ENCODE measurements around the gene TCTN2. TPM values are rescaled to one million over a fixed set of nuclear protein-coding genes. Genes with fewer than 3 reads are reported as not detected.

TCTN2 gene
- total RNA-seq, 1 donor from 2014 or later, result 3.0 TPM

- Mint-ChIP-seq H3K4me3 (peak overlapping the region; percentile 8), H3K27ac (no peak overlapping the region), H3K4me1 (peaks cover 13% of the 10 kb centered on the region), H3K36me3 (ENCODE audit: low read depth) (peaks cover 49% of the 10 kb centered on the region), H3K27me3 (no peaks in the 10 kb centered on the region), H3K9me3 (peaks cover 3% of the 10 kb centered on the region)
- intact Hi-C loops (cut with micrococcal nuclease), result no loop called here
- no peak for DNase-seq
Observed at GRCh38 chr12:123659996-123660727, 10.8 kb upstream of the TCTN2 start.

DNA sequence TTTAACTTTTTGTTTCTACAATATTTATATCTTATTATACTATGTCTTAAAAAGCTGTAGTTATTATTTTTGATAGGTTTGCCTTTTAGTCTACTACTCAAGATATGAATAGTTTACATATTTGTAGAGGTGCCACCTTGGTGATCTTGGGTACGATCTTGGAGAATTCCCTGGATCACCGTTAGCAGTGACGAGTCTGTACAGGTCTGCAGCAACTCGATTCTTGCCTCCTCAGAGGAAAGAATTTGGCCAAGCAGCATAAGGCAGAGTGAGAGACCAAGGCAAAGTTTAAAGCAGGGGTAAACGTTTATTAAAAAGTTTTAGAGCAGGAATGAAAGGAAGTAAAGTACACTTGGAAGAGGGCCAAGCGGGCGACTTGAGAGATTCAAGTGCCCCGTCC, 3.1 kb upstream of the TCTN2 start:
- DNase-seq, result no peak
- Mint-ChIP-seq H3K27ac (no peak overlapping the region), H3K9me3 (peaks cover 3% of the 10 kb centered on the region), H3K4me3 (no peak overlapping the region), H3K36me3 (ENCODE audit: low read depth) (peaks cover 16% of the 10 kb centered on the region), H3K4me1 (peaks cover 10% of the 10 kb centered on the region), H3K27me3 (no peaks in the 10 kb centered on the region)
- intact Hi-C loops (cut with micrococcal nuclease), result no loop called here

DNA sequence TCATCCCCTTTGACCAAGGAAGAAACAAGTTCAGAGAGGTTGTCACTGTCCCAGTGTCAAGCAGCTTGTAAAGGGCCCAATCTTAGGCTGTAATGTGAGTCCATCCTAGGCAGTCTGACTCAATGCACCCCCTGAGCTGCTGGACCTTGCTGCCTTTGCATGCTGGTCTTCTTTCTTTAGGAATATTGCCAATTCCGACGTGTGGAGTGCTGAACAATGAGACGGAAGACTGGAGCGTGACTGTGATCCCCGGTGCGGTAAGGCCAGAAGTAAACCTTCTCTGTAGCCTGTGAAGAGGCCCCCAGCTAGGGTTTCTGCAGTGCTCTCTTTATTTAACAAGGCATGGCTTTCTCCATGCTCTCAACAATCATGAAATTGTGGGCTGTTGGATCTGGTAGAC, 963 bp downstream of the TCTN2 start:
- H3K9me3 Mint-ChIP-seq, result no peaks in the 10 kb centered on the region
- intact Hi-C loops (cut with micrococcal nuclease), result loop anchor here (1.0 kb wide), 1 partner anchor 41 kb away; no protein-coding TSS in a partner anchor
- H3K27ac Mint-ChIP-seq, result no peak overlapping the region
- H3K4me3 Mint-ChIP-seq, result peak overlapping the region; percentile 89
- peaks cover 12% of the 10 kb centered on the region for H3K4me1 Mint-ChIP-seq
- H3K27me3 Mint-ChIP-seq, result no peaks in the 10 kb centered on the region
- peaks cover 4% of the 10 kb centered on the region for H3K36me3 Mint-ChIP-seq (ENCODE audit: low read depth)
- no peak for DNase-seq

DNA sequence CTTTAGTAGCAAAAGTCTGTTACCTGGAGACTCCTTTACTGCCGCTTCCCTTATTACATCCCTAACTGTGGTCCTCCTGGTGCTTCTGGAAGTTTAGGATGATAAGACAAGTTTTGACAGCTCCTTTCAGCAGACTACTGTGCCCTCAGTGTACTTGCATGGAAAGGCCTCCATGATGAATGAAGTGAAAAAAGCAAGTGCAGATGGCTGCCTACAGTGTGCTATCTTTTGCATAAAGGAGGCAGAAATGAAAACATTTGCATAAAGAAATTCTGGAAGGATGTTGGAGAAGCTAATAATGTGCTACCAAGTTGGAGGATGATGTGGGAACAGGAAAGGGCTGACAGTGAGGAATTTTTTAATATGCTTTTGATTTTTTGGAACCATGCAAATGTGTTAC, 4.5 kb downstream of the TCTN2 start:
- no peaks in the 10 kb centered on the region for H3K9me3 Mint-ChIP-seq
- no peaks in the 10 kb centered on the region for H3K27me3 Mint-ChIP-seq
- DNase-seq, result no peak
- H3K4me3 Mint-ChIP-seq, result no peak overlapping the region
- intact Hi-C loops (cut with micrococcal nuclease), result no loop called here
- H3K4me1 Mint-ChIP-seq, result peaks cover 12% of the 10 kb centered on the region
- H3K27ac Mint-ChIP-seq, result peak overlapping the region; percentile 5
- peaks cover 4% of the 10 kb centered on the region for H3K36me3 Mint-ChIP-seq (ENCODE audit: low read depth)

DNA sequence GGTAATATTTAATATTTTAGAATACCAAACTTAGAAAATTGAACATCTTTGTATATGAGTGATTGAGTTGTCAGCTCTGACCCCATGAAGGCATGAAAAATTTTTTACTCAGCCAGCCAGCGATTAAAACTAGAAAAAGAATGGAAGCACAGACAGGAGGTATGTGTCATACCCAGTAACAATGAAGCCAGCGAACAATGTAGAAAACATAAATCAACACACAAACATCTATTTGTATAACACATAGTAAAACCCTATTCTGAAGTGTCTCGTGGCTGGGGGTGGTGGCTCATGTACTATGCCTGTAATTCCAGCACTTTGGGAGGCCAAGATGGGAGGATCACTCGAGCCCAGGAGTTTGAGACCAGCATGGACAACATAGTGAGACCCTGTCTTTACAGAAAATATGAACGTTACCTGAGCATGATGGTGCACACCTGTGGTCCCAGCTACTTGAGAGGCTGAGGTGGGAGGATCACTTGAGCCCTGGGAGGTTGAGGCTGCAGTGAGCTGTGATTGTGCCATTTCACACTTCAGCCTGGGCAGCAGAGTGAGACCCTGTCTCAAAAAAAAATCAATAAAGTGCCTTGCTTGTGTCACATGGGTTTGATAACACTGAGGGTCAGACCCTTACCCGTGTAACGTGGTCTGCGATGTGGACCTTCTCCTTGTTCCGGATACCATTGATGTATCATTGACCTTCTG, 5.9 kb downstream of the TCTN2 start:
- DNase-seq, result no peak
- intact Hi-C loops (cut with micrococcal nuclease), result no loop called here
- H3K9me3 Mint-ChIP-seq, result no peaks in the 10 kb centered on the region
- H3K27me3 Mint-ChIP-seq, result no peaks in the 10 kb centered on the region
- H3K4me3 Mint-ChIP-seq, result no peak overlapping the region
- peaks cover 7% of the 10 kb centered on the region for H3K36me3 Mint-ChIP-seq (ENCODE audit: low read depth)
- H3K4me1 Mint-ChIP-seq, result peaks cover 6% of the 10 kb centered on the region
- H3K27ac Mint-ChIP-seq, result no peak overlapping the region

GRCh38 chr12:123678981-123679380, 8.1 kb downstream of the TCTN2 start:
- Mint-ChIP-seq H3K4me3 (no peak overlapping the region), H3K27ac (no peak overlapping the region), H3K36me3 (ENCODE audit: low read depth) (peaks cover 5% of the 10 kb centered on the region), H3K9me3 (no peaks in the 10 kb centered on the region), H3K4me1 (no peaks in the 10 kb centered on the region), H3K27me3 (no peaks in the 10 kb centered on the region)
- no peak for DNase-seq
- intact Hi-C loops (cut with micrococcal nuclease), result no loop called here

- Mint-ChIP-seq H3K9me3 (no peaks in the 10 kb centered on the region), H3K4me1 (peaks cover 2% of the 10 kb centered on the region), H3K27ac (no peak overlapping the region), H3K4me3 (no peak overlapping the region), H3K27me3 (no peaks in the 10 kb centered on the region), H3K36me3 (ENCODE audit: low read depth) (peaks cover 2% of the 10 kb centered on the region)
- intact Hi-C loops (cut with micrococcal nuclease), result no loop called here
- no peak for DNase-seq
Observed at GRCh38 chr12:123681605-123682004, 10.7 kb downstream of the TCTN2 start.

- peaks cover 2% of the 10 kb centered on the region for H3K36me3 Mint-ChIP-seq (ENCODE audit: low read depth)
- H3K4me3 Mint-ChIP-seq, result no peak overlapping the region
- H3K27me3 Mint-ChIP-seq, result no peaks in the 10 kb centered on the region
- no peak overlapping the region for H3K27ac Mint-ChIP-seq
- H3K9me3 Mint-ChIP-seq, result no peaks in the 10 kb centered on the region
- intact Hi-C loops (cut with micrococcal nuclease), result no loop called here
- peaks cover 2% of the 10 kb centered on the region for H3K4me1 Mint-ChIP-seq
- no peak for DNase-seq
Observed at GRCh38 chr12:123683964-123684363, 13.1 kb downstream of the TCTN2 start.

DNA sequence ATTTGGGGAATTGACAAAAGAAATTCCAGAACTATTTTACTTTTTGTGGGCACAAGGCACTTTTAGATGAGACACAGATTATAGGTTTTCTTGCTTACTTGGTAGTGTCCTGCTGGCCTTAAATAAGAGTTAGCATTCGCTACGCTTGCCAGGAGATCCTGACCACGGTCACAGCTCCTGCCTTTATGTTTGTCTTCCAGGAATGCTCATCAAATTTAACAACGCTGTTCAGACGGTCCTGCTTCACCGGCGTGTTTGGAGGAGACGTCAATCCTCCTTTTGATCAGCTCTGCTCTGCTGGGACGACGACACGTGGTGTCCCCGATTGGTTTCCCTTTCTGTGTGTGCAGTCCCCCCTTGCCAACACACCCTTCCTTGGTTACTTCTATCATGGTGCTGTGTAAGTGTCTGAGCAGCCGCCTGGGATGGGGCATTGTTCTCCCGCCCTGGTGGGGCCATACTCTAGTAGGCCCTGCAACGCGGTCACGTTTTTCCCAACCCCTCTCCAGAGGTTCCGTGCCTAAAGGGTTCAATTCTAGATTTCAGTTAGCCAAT, 15.8 kb downstream of the TCTN2 start:
- no peak overlapping the region for H3K4me3 Mint-ChIP-seq
- intact Hi-C loops (cut with micrococcal nuclease), result no loop called here
- no peaks in the 10 kb centered on the region for H3K9me3 Mint-ChIP-seq
- H3K27ac Mint-ChIP-seq, result no peak overlapping the region
- H3K4me1 Mint-ChIP-seq, result peaks cover 2% of the 10 kb centered on the region
- H3K27me3 Mint-ChIP-seq, result no peaks in the 10 kb centered on the region
- DNase-seq, result no peak
- no peaks in the 10 kb centered on the region for H3K36me3 Mint-ChIP-seq (ENCODE audit: low read depth)

DNA sequence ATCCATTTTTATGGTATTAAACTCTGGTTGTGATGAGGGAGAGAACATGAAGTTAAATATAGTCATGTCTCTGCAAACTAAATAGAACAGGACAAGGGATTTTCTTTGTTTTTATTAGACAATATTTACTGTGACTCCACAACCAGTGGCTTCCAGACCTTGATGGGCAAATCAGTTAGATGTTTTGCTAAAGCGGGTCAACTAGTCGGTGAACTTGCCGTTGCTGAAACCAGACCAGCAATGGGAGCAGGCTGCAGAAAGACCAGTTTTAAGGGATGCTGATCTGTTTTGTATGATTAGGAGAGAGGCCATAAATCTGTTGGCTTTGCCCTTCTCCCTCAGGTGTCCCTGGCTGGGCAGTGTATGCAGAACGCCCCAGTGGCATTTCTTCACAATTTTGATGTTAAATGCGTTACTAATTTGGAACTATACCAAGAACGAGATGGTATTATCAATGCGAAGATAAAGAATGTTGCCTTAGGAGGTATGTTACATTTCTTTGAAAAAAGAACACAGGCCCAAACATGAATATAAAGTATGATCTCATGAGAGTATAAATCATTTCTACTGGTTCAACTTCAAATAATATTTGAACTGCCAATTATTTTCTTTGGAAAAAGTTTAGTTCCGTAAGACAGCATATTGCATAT, 19.4 kb downstream of the TCTN2 start:
- Mint-ChIP-seq H3K4me3 (no peak overlapping the region), H3K27ac (no peak overlapping the region), H3K36me3 (ENCODE audit: low read depth) (no peaks in the 10 kb centered on the region), H3K27me3 (no peaks in the 10 kb centered on the region), H3K9me3 (no peaks in the 10 kb centered on the region), H3K4me1 (no peaks in the 10 kb centered on the region)
- intact Hi-C loops (cut with micrococcal nuclease), result no loop called here
- DNase-seq, result no peak

- no peak overlapping the region for H3K27ac Mint-ChIP-seq
- H3K4me3 Mint-ChIP-seq, result no peak overlapping the region
- peaks cover 2% of the 10 kb centered on the region for H3K36me3 Mint-ChIP-seq (ENCODE audit: low read depth)
- no peaks in the 10 kb centered on the region for H3K4me1 Mint-ChIP-seq
- H3K9me3 Mint-ChIP-seq, result no peaks in the 10 kb centered on the region
- DNase-seq, result no peak
- intact Hi-C loops (cut with micrococcal nuclease), result no loop called here
- H3K27me3 Mint-ChIP-seq, result no peaks in the 10 kb centered on the region
Observed at GRCh38 chr12:123696207-123696606, 25.3 kb downstream of the TCTN2 start.

- Mint-ChIP-seq H3K9me3 (no peaks in the 10 kb centered on the region), H3K36me3 (ENCODE audit: low read depth) (peaks cover 2% of the 10 kb centered on the region), H3K27me3 (no peaks in the 10 kb centered on the region), H3K4me1 (no peaks in the 10 kb centered on the region), H3K4me3 (no peak overlapping the region), H3K27ac (no peak overlapping the region)
- intact Hi-C loops (cut with micrococcal nuclease), result no loop called here
- DNase-seq, result no peak
Observed at GRCh38 chr12:123696646-123697045, 25.7 kb downstream of the TCTN2 start.

DNA sequence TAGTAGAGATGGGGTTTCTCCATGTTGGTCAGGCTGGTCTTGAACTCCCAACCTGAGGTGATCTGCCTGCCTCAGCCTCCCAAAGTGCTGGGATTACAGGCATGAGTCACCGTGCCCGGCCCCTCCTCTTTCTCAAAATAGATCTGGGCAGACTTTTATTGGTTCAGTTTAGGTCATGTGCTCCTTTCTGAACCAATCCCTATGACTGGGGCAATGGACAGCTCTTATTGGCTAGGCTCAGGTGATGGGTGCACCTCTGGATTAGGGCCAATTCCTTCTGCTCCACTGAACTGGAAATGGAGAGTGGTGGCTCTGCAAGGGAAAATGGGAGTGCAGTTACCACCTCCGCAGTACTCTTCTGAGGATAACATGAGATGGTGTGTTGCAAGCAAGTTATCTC, 35.0 kb downstream of the TCTN2 start:
- intact Hi-C loops (cut with micrococcal nuclease), result no loop called here
- H3K36me3 Mint-ChIP-seq (ENCODE audit: low read depth), result peaks cover 1% of the 10 kb centered on the region
- no peak for DNase-seq

GRCh38 chr12:123707466-123707865, 36.6 kb downstream of the TCTN2 start:
- intact Hi-C loops (cut with micrococcal nuclease), result no loop called here
- DNase-seq, result no peak
- H3K4me3 Mint-ChIP-seq, result no peak overlapping the region
- H3K27me3 Mint-ChIP-seq, result no peaks in the 10 kb centered on the region
- H3K9me3 Mint-ChIP-seq, result no peaks in the 10 kb centered on the region
- H3K4me1 Mint-ChIP-seq, result peaks cover 12% of the 10 kb centered on the region
- no peak overlapping the region for H3K27ac Mint-ChIP-seq
- peaks cover 1% of the 10 kb centered on the region for H3K36me3 Mint-ChIP-seq (ENCODE audit: low read depth)

More for the DNA sequence above, 35.0 kb downstream of the TCTN2 start:
- Mint-ChIP-seq H3K27ac (no peak overlapping the region), H3K27me3 (no peaks in the 10 kb centered on the region), H3K4me1 (peaks cover 3% of the 10 kb centered on the region), H3K9me3 (no peaks in the 10 kb centered on the region), H3K4me3 (no peak overlapping the region)

Data from activated CD4-positive, alpha-beta T cell treated with anti-CD3 and anti-CD28 coated beads, Interleukin-2, amount 10 ng/mL, durations not matched to agents 24 days and 14 days (primary cell).